K562 (cell line): Measurements from ENCODE around the gene TNIP1. TPM values are rescaled to one million over a fixed set of nuclear protein-coding genes. Genes with fewer than 3 reads are reported as not detected.

ENCODE experiments used
- CBFA2T2 ChIP-seq: fragments of 450-650 bp; conservative IDR thresholded peaks from 2 replicates; pipeline ENCODE4 v1.6.1; 2017; ENCODE audit warnings: mild to moderate bottlenecking
- DPF2 ChIP-seq: fragments of 450-650 bp; IDR thresholded peaks from 2 replicates; pipeline ENCODE4 v1.6.1; 2016
- E2F6 ChIP-seq, 2 experiments: IDR thresholded peaks; 2 replicates each; pipeline ENCODE4 v1.6.1; 2011; ENCODE audit warnings: borderline replicate concordance in 1 of 2, control low read depth in 1 of 2, low read depth in 1 of 2, low read length in 1 of 2, mild to moderate bottlenecking in 1 of 2, mixed read lengths in 1 of 2, moderate library complexity in 1 of 2; ENCODE audit not compliant: insufficient read depth in 1 of 2, insufficient read length in 1 of 2, poor library complexity in 1 of 2, severe bottlenecking in 1 of 2; ENCODE audit errors: extremely low read depth in 1 of 2
- ESRRA ChIP-seq: fragments of 450-650 bp; IDR thresholded peaks from 2 replicates; pipeline ENCODE4 v1.6.1; 2014; ENCODE audit warnings: low read depth, mild to moderate bottlenecking, moderate library complexity, borderline replicate concordance
- FOSL1 ChIP-seq: fragments of 200-800 bp; sonication (Bioruptor generic); conservative IDR thresholded peaks from 2 replicates; pipeline ENCODE4 v1.6.1; 2016; ENCODE audit warnings: missing genetic modification characterization, missing compliant biosample characterization
- GATAD2B ChIP-seq: fragments of 450-650 bp; IDR thresholded peaks from 2 replicates; pipeline ENCODE4 v1.6.1; 2017; ENCODE audit warnings: mild to moderate bottlenecking, borderline replicate concordance
- HDAC2 ChIP-seq: fragments of 450-650 bp; IDR thresholded peaks from 2 replicates; pipeline ENCODE4 v1.6.1; 2016; ENCODE audit warnings: mild to moderate bottlenecking
- JUND ChIP-seq, 2 experiments: IDR thresholded peaks; 2 replicates in 1 of 2; 3 replicates in 1 of 2; pipeline ENCODE4 v1.6.1; 2011; ENCODE audit warnings: borderline replicate concordance in 2 of 2, low read depth in 2 of 2, low read length in 2 of 2, improper control_type of control experiment in 1 of 2, missing biosample characterization in 1 of 2, missing genetic modification characterization in 1 of 2, missing genetic modification reagents in 1 of 2
- KAT8 ChIP-seq: fragments of 450-650 bp; IDR thresholded peaks from 2 replicates; pipeline ENCODE4 v1.6.1; 2016; ENCODE audit warnings: low read depth, mild to moderate bottlenecking
- MAZ ChIP-seq, 2 experiments: fragments of 450-650 bp in 1 of 2; sonication (generic) in 1 of 2; formaldehyde crosslinking; IDR thresholded peaks in 1 of 2; conservative IDR thresholded peaks in 1 of 2; 2 replicates each; pipeline versions ENCODE4 v1.4.0 to v1.5.0; 2020; ENCODE audit warnings: mild to moderate bottlenecking in 1 of 2, missing genetic modification reagents in 1 of 2
- NCOA4 ChIP-seq: fragments of 450-650 bp; IDR thresholded peaks from 2 replicates; pipeline ENCODE4 v1.6.1; 2018; ENCODE audit warnings: mild to moderate bottlenecking; ENCODE audit not compliant: partially characterized antibody
- PHF21A ChIP-seq: fragments of 450-650 bp; IDR thresholded peaks from 2 replicates; pipeline ENCODE4 v1.6.1; 2017; ENCODE audit warnings: low read depth, borderline replicate concordance
- PHTF2 ChIP-seq: fragments of 250-450 bp; sonication (Bioruptor Pico); IDR thresholded peaks from 2 replicates; pipeline ENCODE4 v1.5.0; 2021; ENCODE audit warnings: mild to moderate bottlenecking
- POLR2A ChIP-seq: fragments of 450-650 bp; conservative IDR thresholded peaks from 2 replicates; pipeline ENCODE4 v1.6.1; 2016
- POLR2AphosphoS5 ChIP-seq: IDR thresholded peaks from 2 replicates; pipeline ENCODE4 v1.6.1; 2011; ENCODE audit warnings: mild to moderate bottlenecking, low read depth, low read length, moderate library complexity; ENCODE audit not compliant: control insufficient read depth, insufficient read depth
- RAD21 ChIP-seq, 2 experiments: fragments of 250-450 bp in 1 of 2; fragments of 450-650 bp in 1 of 2; sonication (Bioruptor Pico) in 1 of 2; formaldehyde crosslinking in 1 of 2; IDR thresholded peaks in 1 of 2; conservative IDR thresholded peaks in 1 of 2; 2 replicates each; pipeline versions ENCODE4 v1.4.0 to v1.8.0; 2020 to 2022; ENCODE audit warnings: mild to moderate bottlenecking in 2 of 2, moderate library complexity in 1 of 2
- RFX5 ChIP-seq: IDR thresholded peaks from 2 replicates; pipeline ENCODE4 v1.6.1; 2011; ENCODE audit warnings: low read depth, mild to moderate bottlenecking, improper control_type of control experiment, low read length
- SMAD4 ChIP-seq: fragments of 250-450 bp; sonication (Bioruptor Pico); conservative IDR thresholded peaks from 2 replicates; pipeline ENCODE4 v1.8.0; 2021; ENCODE audit warnings: inconsistent platforms, mild to moderate bottlenecking, moderate library complexity
- SMARCE1 ChIP-seq: fragments of 450-650 bp; IDR thresholded peaks from 2 replicates; pipeline ENCODE4 v1.7.1; 2016; ENCODE audit warnings: mild to moderate bottlenecking
- STAT5A ChIP-seq: IDR thresholded peaks from 2 replicates; pipeline ENCODE4 v1.6.1; 2012; ENCODE audit warnings: low read length, inconsistent platforms, borderline replicate concordance
- STAT5B ChIP-seq: fragments of 250-450 bp; sonication (Bioruptor Pico); IDR thresholded peaks from 2 replicates; pipeline ENCODE4 v1.8.0; 2021; ENCODE audit warnings: mild to moderate bottlenecking, inconsistent platforms
- TEAD4 ChIP-seq, 2 experiments: sonication (generic) in 1 of 2; formaldehyde crosslinking in 1 of 2; IDR thresholded peaks; 2 replicates each; pipeline versions ENCODE4 v1.6.1 to v1.8.0; 2012 to 2022; ENCODE audit warnings: borderline replicate concordance in 1 of 2, inconsistent platforms in 1 of 2, low read length in 1 of 2, mild to moderate bottlenecking in 1 of 2, missing genetic modification reagents in 1 of 2
- ZEB2 ChIP-seq: fragments of 450-650 bp; IDR thresholded peaks from 2 replicates; pipeline ENCODE4 v1.6.1; 2016
- ZNF175 ChIP-seq: fragments of 200-800 bp; sonication (Bioruptor generic); IDR thresholded peaks from 2 replicates; pipeline ENCODE4 v1.6.1; 2016; ENCODE audit warnings: low read depth, mild to moderate bottlenecking, missing genetic modification characterization, missing compliant biosample characterization
- ZNF311 ChIP-seq: fragments of 250-450 bp; sonication (Bioruptor Pico); IDR thresholded peaks from 2 replicates; pipeline ENCODE4 v1.4.0; 2020; ENCODE audit warnings: mild to moderate bottlenecking, moderate library complexity
- ZNF408 ChIP-seq: fragments of 250-450 bp; sonication (Bioruptor Pico); IDR thresholded peaks from 2 replicates; pipeline ENCODE4 v1.4.0; 2020; ENCODE audit warnings: low read depth, mild to moderate bottlenecking, moderate library complexity
- polyA plus RNA-seq, 8 experiments: library from polyadenylated mRNA; depleted of rRNA in 4 of 8; stranded (reverse) in 5 of 8; unstranded in 3 of 8; fragments of >200 nt; fragmentation: Nextera tagmentation in 2 of 8; fragmentation: Illumina TruSeq in 1 of 8; extraction: Ambion mirVana in 2 of 8; extraction: Trizol in 1 of 8; gene quantifications; 2 replicates each; pipeline versions ENCODE4 v1.2.1 to v1.2.3, GENCODE V29; 2011 to 2014; ENCODE audit warnings: inconsistent platforms in 1 of 8, missing spikeins in 1 of 8
- total RNA-seq, 7 experiments: library from RNA; depleted of rRNA in 6 of 7; stranded (reverse); fragments of >200 nt in 6 of 7; fragmentation: Illumina TruSeq in 2 of 7; extraction: Trizol in 2 of 7; gene quantifications; 2 replicates each; pipeline versions ENCODE4 v1.2.1 to v1.2.3, GENCODE V29; 2011 to 2021; ENCODE audit warnings: low replicate concordance in 1 of 7
- TF ChIP-seq, protein P1 (sequence below): fragments of 250-450 bp; sonication (Bioruptor Pico); IDR thresholded peaks from 2 replicates; pipeline ENCODE4 v1.8.0; 2022; ENCODE audit warnings: moderate library complexity, mild to moderate bottlenecking, inconsistent platforms

The TNIP1 gene
- total and polyA plus RNA-seq, 9 of the 15 experiments (the other 6 are each of a cell fraction or from before 2014, with no cell fraction given), result 0.46 to 41.0 (median 24.6) TPM

GRCh38 chr5:151023047-151023615, 57.7 kb downstream of the TNIP1 start (continued):
- TF ChIP-seq, protein P1, sequence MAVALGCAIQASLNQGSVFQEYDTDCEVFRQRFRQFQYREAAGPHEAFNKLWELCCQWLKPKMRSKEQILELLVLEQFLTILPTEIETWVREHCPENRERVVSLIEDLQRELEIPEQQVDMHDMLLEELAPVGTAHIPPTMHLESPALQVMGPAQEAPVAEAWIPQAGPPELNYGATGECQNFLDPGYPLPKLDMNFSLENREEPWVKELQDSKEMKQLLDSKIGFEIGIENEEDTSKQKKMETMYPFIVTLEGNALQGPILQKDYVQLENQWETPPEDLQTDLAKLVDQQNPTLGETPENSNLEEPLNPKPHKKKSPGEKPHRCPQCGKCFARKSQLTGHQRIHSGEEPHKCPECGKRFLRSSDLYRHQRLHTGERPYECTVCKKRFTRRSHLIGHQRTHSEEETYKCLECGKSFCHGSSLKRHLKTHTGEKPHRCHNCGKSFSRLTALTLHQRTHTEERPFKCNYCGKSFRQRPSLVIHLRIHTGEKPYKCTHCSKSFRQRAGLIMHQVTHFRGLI (CRISPR knock-in tag), result no peak; the same call in 1 of the 2 replicates
- TF ChIP-seq STAT5B (CRISPR knock-in tag) (no peak), ZEB2 (no peak), RAD21 (CRISPR knock-in tag; conservative IDR thresholded peaks at IDR 0.05 in 1 of 2, IDR thresholded peaks at IDR 0.05 in 1 of 2) (0 out of 4 replicates have a peak, but pooled peaks of 1 of the 2 experiments have one; percentile 6), PHF21A (no peak), ZNF408 (no peak), STAT5A (peak; percentile 38; the same call in 1 of the 2 replicates), E2F6 (IDR thresholded peaks at IDR 0.05; ENCODE audit: borderline replicate concordance in 1 of 2, extremely low read depth in 1 of 2, insufficient read depth in 1 of 2, insufficient read length in 1 of 2, low read depth in 1 of 2, low read length in 1 of 2, poor library complexity in 1 of 2, severe bottlenecking in 1 of 2) (peak in 1 of 2 experiments; percentile 40), CBFA2T2 (peak; percentile 71), NCOA4 (no peak), TEAD4 (IDR thresholded peaks at IDR 0.05; ENCODE audit: low read length) (peak; percentile 59), TEAD4 (CRISPR knock-in tag; IDR thresholded peaks at IDR 0.05; ENCODE audit: borderline replicate concordance) (no peak), HDAC2 (peak; percentile 63), PHTF2 (CRISPR knock-in tag) (no peak), SMAD4 (CRISPR knock-in tag) (peak; percentile 83), JUND (IDR thresholded peaks at IDR 0.05; ENCODE audit: borderline replicate concordance, low read depth, low read length) (0 out of 2 replicates have a peak, but pooled peaks have one; percentile 14), JUND (tag; IDR thresholded peaks at IDR 0.05; ENCODE audit: borderline replicate concordance, low read depth, low read length) (0 out of 3 replicates have a peak, but pooled peaks have one; percentile 4), RFX5 (no peak), ESRRA (no peak), POLR2A (no peak), SMARCE1 (peak; percentile 50; the same call in 1 of the 2 replicates), POLR2AphosphoS5 (0 out of 2 replicates have a peak, but pooled peaks have one; percentile 22), ZNF311 (CRISPR knock-in tag) (peak; percentile 24; the same call in 1 of the 2 replicates), DPF2 (peak; percentile 77), FOSL1 (tag) (peak; percentile 11; the same call in 1 of the 2 replicates), MAZ (CRISPR knock-in tag; conservative IDR thresholded peaks at IDR 0.05 in 1 of 2, IDR thresholded peaks at IDR 0.05 in 1 of 2) (peak; percentile 45 to 57; a peak in 3 of 4 replicates), KAT8 (no peak), GATAD2B (peak; percentile 22; the same call in 1 of the 2 replicates), ZNF175 (CRISPR knock-in tag) (peak; percentile 53)
